Measurements from ENCODE around the gene IFNL4. TPM values are rescaled to one million over a fixed set of nuclear protein-coding genes. Genes with fewer than 3 reads are reported as not detected.

Gene IFNL4
- total and polyA plus RNA-seq, 4 donors, result not detected

GRCh38 chr19:39240421-39240820 lies 8.2 kb downstream of the IFNL4 start:
- H3K4me1 ChIP-seq (ENCODE audit: control insufficient read depth in 4 of 4, insufficient read depth in 4 of 4, low read length in 3 of 4), result peaks cover 0 to 2% (median 0%) of the 10 kb centered on the region in 4 donors
- 95% methylated on average over 7 of the region's 7 CpGs for WGBS
- H3K27ac ChIP-seq (ENCODE audit: low read depth in 1 of 2, low read length in 2 of 2), result no peak overlapping the region
- no peaks in the 10 kb centered on the region for H3K27me3 ChIP-seq (ENCODE audit: control insufficient read depth in 4 of 4, insufficient read depth in 4 of 4, low read length in 3 of 4)
- no peaks in the 10 kb centered on the region for H3K9me3 ChIP-seq (ENCODE audit: control insufficient read depth in 4 of 4, low read length in 3 of 4)
- no peak overlapping the region for H3K4me3 ChIP-seq (ENCODE audit: low read depth in 1 of 3, low read length in 3 of 3)
- no peak for DNase-seq (ENCODE audit: low spot score)
- no peaks in the 10 kb centered on the region for H3K36me3 ChIP-seq (ENCODE audit: control insufficient read depth in 4 of 4, insufficient read depth in 3 of 4, low read depth in 1 of 4, low read length in 3 of 4)
- H3K9ac ChIP-seq (ENCODE audit: low read depth in 1 of 2, low read length in 2 of 2), result no peak overlapping the region
- TF ChIP-seq ZBTB33 (IDR thresholded peaks at IDR 0.05) (no peak), CTCF (IDR thresholded peaks at IDR 0.05; ENCODE audit: low read depth, low read length, missing input control) (no peak), GABPA (IDR thresholded peaks at IDR 0.05 in 1 of 2, conservative IDR thresholded peaks at IDR 0.05 in 1 of 2) (no peak), EGR1 (IDR thresholded peaks at IDR 0.05; ENCODE audit: low read depth in 2 of 2) (no peak), RXRA (IDR thresholded peaks at IDR 0.05) (no peak), YY1 (IDR thresholded peaks at IDR 0.05) (no peak), FOXA2 (IDR thresholded peaks at IDR 0.05) (no peak), NR2F2 (IDR thresholded peaks at IDR 0.05) (no peak), MAX (IDR thresholded peaks at IDR 0.05) (no peak), JUND (IDR thresholded peaks at IDR 0.05) (no peak), RAD21 (IDR thresholded peaks at IDR 0.05) (no peak), SP1 (IDR thresholded peaks at IDR 0.05) (no peak), REST (IDR thresholded peaks at IDR 0.05) (no peak), FOXA1 (IDR thresholded peaks at IDR 0.05) (no peak), ATF3 (IDR thresholded peaks at IDR 0.05) (no peak)

- Histone ChIP-seq H3K27ac (ENCODE audit: low read depth in 1 of 2, low read length in 2 of 2) (no peak overlapping the region), H3K9ac (ENCODE audit: low read depth in 1 of 2, low read length in 2 of 2) (no peak overlapping the region), H3K36me3 (ENCODE audit: control insufficient read depth in 4 of 4, insufficient read depth in 3 of 4, low read depth in 1 of 4, low read length in 3 of 4) (no peaks in the 10 kb centered on the region), H3K4me3 (ENCODE audit: low read depth in 1 of 3, low read length in 3 of 3) (no peak overlapping the region), H3K4me1 (ENCODE audit: control insufficient read depth in 4 of 4, insufficient read depth in 4 of 4, low read length in 3 of 4) (peaks cover 0 to 2% (median 0%) of the 10 kb centered on the region in 4 donors), H3K27me3 (ENCODE audit: control insufficient read depth in 4 of 4, insufficient read depth in 4 of 4, low read length in 3 of 4) (no peaks in the 10 kb centered on the region), H3K9me3 (ENCODE audit: control insufficient read depth in 4 of 4, low read length in 3 of 4) (no peaks in the 10 kb centered on the region)
- WGBS, result 93% methylated on average over 6 of the region's 6 CpGs
- TF ChIP-seq JUND (IDR thresholded peaks at IDR 0.05), result no peak
- TF ChIP-seq RAD21 (IDR thresholded peaks at IDR 0.05), result no peak
- TF ChIP-seq HNF4A (conservative IDR thresholded peaks at IDR 0.05), result no peak
- TF ChIP-seq HNF4G (IDR thresholded peaks at IDR 0.05), result no peak
- no peak for TF ChIP-seq FOXA1 (IDR thresholded peaks at IDR 0.05)
- no peak for TF ChIP-seq FOXA2 (IDR thresholded peaks at IDR 0.05)
- no peak for TF ChIP-seq GABPA (IDR thresholded peaks at IDR 0.05 in 1 of 2, conservative IDR thresholded peaks at IDR 0.05 in 1 of 2)
- DNase-seq (ENCODE audit: low spot score), result no peak
Observed at GRCh38 chr19:39238944-39239343, 9.7 kb downstream of the IFNL4 start.

Data from liver (tissue), 9 donors.